Epidermal melanocyte (primary cell): ENCODE measurements around the gene TBX5.

Experiments used
- DNase-seq: peaks from one replicate; pipeline ENCODE4 v3.0.0; 2011; ENCODE audit warnings: low spot score; ENCODE audit not compliant: insufficient read length

TBX5 gene

GRCh38 chr12:114320968-114321367, 85.0 kb downstream of the TBX5 start:
- DNase-seq = no peak

- DNase-seq = no peak
Measured at GRCh38 chr12:114320101-114320500, 85.8 kb downstream of the TBX5 start.

- DNase-seq = no peak
Measured at GRCh38 chr12:114319422-114319821, 86.5 kb downstream of the TBX5 start.

- no peak for DNase-seq
Measured at GRCh38 chr12:114318984-114319383, 87.0 kb downstream of the TBX5 start.

- no peak for DNase-seq
Measured at GRCh38 chr12:114316076-114316475, 89.9 kb downstream of the TBX5 start.

GRCh38 chr12:114314974-114315720, 90.8 kb downstream of the TBX5 start:
- DNase-seq = no peak

- DNase-seq = no peak
Measured at GRCh38 chr12:114314403-114314802, 91.5 kb downstream of the TBX5 start.

GRCh38 chr12:114313910-114314309, 92.0 kb downstream of the TBX5 start:
- no peak for DNase-seq

GRCh38 chr12:114311974-114312373, 94.0 kb downstream of the TBX5 start:
- no peak for DNase-seq

- no peak for DNase-seq
Measured at GRCh38 chr12:114306646-114307045, 99.3 kb downstream of the TBX5 start.

- DNase-seq = no peak
Measured at GRCh38 chr12:114305446-114305845, 100.5 kb downstream of the TBX5 start.
